Testis (tissue), 3 donors: ENCODE measurements around the gene SPATA32. TPM values are rescaled to one million over a fixed set of nuclear protein-coding genes. Genes with fewer than 3 reads are reported as not detected.

Source experiments
- DNase-seq: peaks from one replicate; pipeline ENCODE4 v3.0.0-alpha.2; 2019
- H3K27ac ChIP-seq, 2 donors: fragments of 200-600 bp; sonication (generic); one replicate each; pipeline ENCODE4 v1.5.1; 2019
- H3K27me3 ChIP-seq: fragments of 200-600 bp; sonication (generic); one replicate; pipeline ENCODE4 v1.5.1; 2019
- H3K36me3 ChIP-seq: fragments of 200-600 bp; sonication (generic); one replicate; pipeline ENCODE4 v1.5.1; 2017; ENCODE audit warnings: low read depth; ENCODE audit errors: missing control alignments
- H3K4me1 ChIP-seq: fragments of 200-600 bp; sonication (generic); one replicate; pipeline ENCODE4 v1.5.1; 2019
- H3K4me3 ChIP-seq, 2 donors: fragments of 200-600 bp; sonication (generic); one replicate each; pipeline ENCODE4 v1.5.1; 2017 to 2019
- H3K9me3 ChIP-seq: fragments of 200-600 bp; sonication (generic); one replicate; pipeline ENCODE4 v1.5.1; 2017
- CTCF ChIP-seq, 3 experiments: fragments of 450-650 bp in 2 of 3; fragments of 200-600 bp in 1 of 3; sonication (generic) in 1 of 3; IDR thresholded peaks; one replicate each; pipeline ENCODE4 v1.5.1; 2016 to 2019; ENCODE audit warnings: antibody characterized with exemption in 3 of 3, mild to moderate bottlenecking in 2 of 3, moderate library complexity in 1 of 3
- POLR2A ChIP-seq: fragments of 450-650 bp; IDR thresholded peaks from one replicate; pipeline ENCODE4 v1.6.1; 2017; ENCODE audit warnings: antibody characterized with exemption, mild to moderate bottlenecking, moderate library complexity
- WGBS, 2 donors: methylation state at CpG; one replicate each; pipeline ENCODE4 v1.1.5; 2018; 5-methylcytosine and 5-hydroxymethylcytosine counted together
- intact Hi-C: fragments of 100-400 bp; cut with DNase I; formaldehyde crosslinking; loops from one replicate; pipeline ENCODE4 v1.15.1; 2023; ENCODE audit warnings: low total_unique reads
- polyA plus RNA-seq: library from polyadenylated mRNA; stranded (reverse); fragments of 350-450 nt; fragmentation: Illumina TruSeq; extraction: RNeasy Lipid Tissue Mini Kit (QIAGEN cat#74804); gene quantifications from one replicate; pipeline ENCODE4 v1.2.3, GENCODE V29; 2014; ENCODE audit warnings: low read depth, low replicate concordance; ENCODE audit not compliant: insufficient read depth
- total RNA-seq, 2 donors: library from RNA; depleted of rRNA; stranded (reverse); fragments of >200 nt; gene quantifications; one replicate each; pipeline ENCODE4 v1.2.3, GENCODE V29; 2016

SPATA32 gene
- total and polyA plus RNA-seq, 3 donors from 2014 or later: 15.5 to 72.0 (median 47.4) TPM

- intact Hi-C loops: loop anchor here (10.0 kb wide), 1 partner anchor 89 kb away; no protein-coding TSS in a partner anchor
- DNase-seq: no peak
- H3K36me3 ChIP-seq: no peaks in the 10 kb centered on the region
- WGBS, 2 donors: 88 to 92% methylated on average over 5 of the region's 5 CpGs
- no peaks in the 10 kb centered on the region for H3K27me3 ChIP-seq
- no peak overlapping the region for H3K27ac ChIP-seq
- H3K4me3 ChIP-seq: no peak overlapping the region
- H3K9me3 ChIP-seq: no peaks in the 10 kb centered on the region
- peaks cover 19% of the 10 kb centered on the region for H3K4me1 ChIP-seq
- no peak for TF ChIP-seq POLR2A
- no peak for TF ChIP-seq CTCF (IDR thresholded peaks at IDR 0.05)
Observed at GRCh38 chr17:45286286-45286685, 24.4 kb upstream of the SPATA32 start.

DNA sequence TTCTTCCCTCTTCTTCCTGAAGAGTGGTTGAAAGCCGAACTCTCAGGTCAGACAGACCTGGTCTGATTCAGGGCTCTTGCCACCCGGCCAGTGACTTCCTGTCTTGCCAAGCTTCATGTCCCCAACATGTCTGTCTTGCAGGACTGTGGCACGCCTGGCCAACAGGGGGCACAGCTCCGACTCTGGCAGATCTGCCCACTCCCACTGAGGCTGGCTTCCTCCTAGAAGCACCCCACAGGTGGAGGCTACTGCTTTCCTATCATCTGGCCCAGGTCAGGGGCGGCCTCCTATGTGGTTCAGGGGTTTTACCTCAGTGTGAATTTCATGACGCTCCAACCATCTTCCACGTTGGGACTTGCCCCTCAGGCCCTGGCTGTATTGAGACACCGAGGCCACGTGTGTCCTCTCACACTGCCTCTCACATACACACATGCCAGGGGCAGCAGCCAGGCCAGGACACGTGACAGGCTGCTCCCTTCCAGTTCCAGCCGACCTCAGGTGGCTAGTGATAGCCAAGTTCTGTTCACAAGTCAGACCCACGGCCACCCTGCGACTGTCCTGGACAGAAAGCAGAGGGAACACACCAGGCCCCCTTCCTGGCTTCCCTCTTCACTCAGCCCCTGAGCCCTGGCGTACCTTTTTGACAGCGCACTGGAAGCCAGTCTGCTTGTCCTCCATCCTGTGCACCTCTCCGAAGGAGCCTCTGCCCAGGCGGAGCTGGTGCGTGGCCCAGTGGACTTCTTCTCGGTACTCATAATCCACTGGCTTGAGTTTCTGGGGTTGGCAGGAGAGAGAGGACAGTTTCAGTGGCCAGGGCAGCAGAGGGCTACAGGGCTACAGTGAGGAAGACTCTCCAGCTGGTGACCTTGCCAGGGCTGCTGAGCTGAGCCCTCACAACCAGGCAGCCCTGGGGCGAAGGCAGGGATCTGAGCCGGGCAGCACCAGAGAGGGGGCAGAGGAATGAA, 22.6 kb upstream of the SPATA32 start:
- WGBS, 2 donors: 85 to 87% methylated on average over 19 to 21 of the region's 21 CpGs
- DNase-seq: no peak
- H3K4me3 ChIP-seq: no peak overlapping the region
- H3K27ac ChIP-seq: no peak overlapping the region
- intact Hi-C loops: loop anchor here (10.0 kb wide), 1 partner anchor 90 kb away; no protein-coding TSS in a partner anchor
- H3K4me1 ChIP-seq: peaks cover 6% of the 10 kb centered on the region
- no peaks in the 10 kb centered on the region for H3K36me3 ChIP-seq
- H3K27me3 ChIP-seq: no peaks in the 10 kb centered on the region
- no peak for TF ChIP-seq POLR2A
- TF ChIP-seq CTCF (IDR thresholded peaks at IDR 0.05): peak in 1 of 3 experiments; percentile 8
- H3K9me3 ChIP-seq: no peaks in the 10 kb centered on the region

DNA sequence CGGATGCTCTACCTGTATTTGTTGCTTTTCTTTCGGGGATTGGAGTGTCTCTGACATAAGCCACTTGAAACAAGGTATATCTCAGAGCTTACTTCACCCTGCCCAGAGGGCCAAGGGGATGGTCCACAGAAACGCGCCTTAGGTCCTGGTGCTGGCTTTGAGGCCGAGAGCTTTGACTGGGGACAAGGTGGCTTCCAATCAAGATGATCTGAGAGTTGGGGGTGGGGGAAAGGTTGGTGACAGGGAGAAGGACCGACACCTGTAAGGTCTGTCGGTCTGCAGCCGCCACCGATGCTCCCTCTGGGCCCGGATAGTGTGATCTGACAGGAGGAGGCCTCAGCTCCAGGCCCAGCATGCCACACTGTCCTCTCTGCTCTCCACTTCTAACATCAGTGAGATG, 21.8 kb upstream of the SPATA32 start:
- peaks cover 6% of the 10 kb centered on the region for H3K4me1 ChIP-seq
- H3K4me3 ChIP-seq: no peak overlapping the region
- intact Hi-C loops: loop anchor here (10.0 kb wide), 1 partner anchor 91 kb away; no protein-coding TSS in a partner anchor
- H3K27ac ChIP-seq: no peak overlapping the region
- H3K9me3 ChIP-seq: no peaks in the 10 kb centered on the region
- H3K27me3 ChIP-seq: no peaks in the 10 kb centered on the region
- WGBS, 2 donors: 77 to 98% methylated on average over 9 to 10 of the region's 10 CpGs
- no peak for DNase-seq
- no peaks in the 10 kb centered on the region for H3K36me3 ChIP-seq
- no peak for TF ChIP-seq CTCF (IDR thresholded peaks at IDR 0.05)
- no peak for TF ChIP-seq POLR2A

GRCh38 chr17:45282683-45283644, 21.1 kb upstream of the SPATA32 start:
- Histone ChIP-seq H3K9me3 (no peaks in the 10 kb centered on the region), H3K4me1 (peaks cover 14% of the 10 kb centered on the region), H3K36me3 (no peaks in the 10 kb centered on the region), H3K27me3 (no peaks in the 10 kb centered on the region), H3K4me3 (no peak overlapping the region), H3K27ac (no peak overlapping the region)
- intact Hi-C loops: loop anchor here (10.0 kb wide), 1 partner anchor 92 kb away; no protein-coding TSS in a partner anchor
- WGBS, 2 donors: 60 to 72% methylated on average over 19 to 21 of the region's 21 CpGs
- TF ChIP-seq CTCF (IDR thresholded peaks at IDR 0.05) (no peak), POLR2A (no peak)
- DNase-seq: no peak
